Skeletal muscle tissue (tissue), 4 donors: ENCODE data around the gene SZRD1. TPM values are rescaled to one million over a fixed set of nuclear protein-coding genes. Genes with fewer than 3 reads are reported as not detected.
A peak's percentile ranks its signal among the peaks of the same experiment; 100 is the strongest.

ENCODE experiments used
- H3K27ac ChIP-seq: one replicate; pipeline ENCODE4 v1.7.0; 2013; ENCODE audit warnings: mild to moderate bottlenecking, low read depth, low read length, inconsistent platforms
- H3K27me3 ChIP-seq, 3 donors: one replicate each; pipeline ENCODE4 v1.7.0; 2013; ENCODE audit warnings: low read length in 3 of 3; ENCODE audit not compliant: control insufficient read depth in 3 of 3, insufficient read depth in 3 of 3
- H3K36me3 ChIP-seq, 3 donors: one replicate each; pipeline ENCODE4 v1.7.0; 2013; ENCODE audit warnings: low read length in 3 of 3; ENCODE audit not compliant: control insufficient read depth in 3 of 3, insufficient read depth in 3 of 3
- H3K4me1 ChIP-seq, 3 donors: one replicate each; pipeline ENCODE4 v1.7.0; 2013; ENCODE audit warnings: low read length in 3 of 3, mild to moderate bottlenecking in 3 of 3; ENCODE audit not compliant: control insufficient read depth in 3 of 3, insufficient read depth in 3 of 3
- H3K4me3 ChIP-seq, 3 donors: one replicate each; pipeline ENCODE4 v1.7.0; 2013; ENCODE audit warnings: low read length in 3 of 3
- H3K9ac ChIP-seq, 3 donors: one replicate each; pipeline ENCODE4 v1.7.0; 2013; ENCODE audit warnings: low read length in 3 of 3, mild to moderate bottlenecking in 3 of 3, moderate library complexity in 2 of 3, low read depth in 1 of 3
- H3K9me3 ChIP-seq, 3 donors: one replicate each; pipeline ENCODE4 v1.7.0; 2013; ENCODE audit warnings: low read length in 3 of 3; ENCODE audit not compliant: control insufficient read depth in 3 of 3
- total RNA-seq: library from RNA; depleted of rRNA; stranded (reverse); fragments of >200 nt; gene quantifications from one replicate; pipeline ENCODE4 v1.2.3, GENCODE V29; 2014
- donor health status: Osteomylitis.

The SZRD1 gene
- total RNA-seq, 1 donor from 2014 or later, result 13.0 TPM

DNA sequence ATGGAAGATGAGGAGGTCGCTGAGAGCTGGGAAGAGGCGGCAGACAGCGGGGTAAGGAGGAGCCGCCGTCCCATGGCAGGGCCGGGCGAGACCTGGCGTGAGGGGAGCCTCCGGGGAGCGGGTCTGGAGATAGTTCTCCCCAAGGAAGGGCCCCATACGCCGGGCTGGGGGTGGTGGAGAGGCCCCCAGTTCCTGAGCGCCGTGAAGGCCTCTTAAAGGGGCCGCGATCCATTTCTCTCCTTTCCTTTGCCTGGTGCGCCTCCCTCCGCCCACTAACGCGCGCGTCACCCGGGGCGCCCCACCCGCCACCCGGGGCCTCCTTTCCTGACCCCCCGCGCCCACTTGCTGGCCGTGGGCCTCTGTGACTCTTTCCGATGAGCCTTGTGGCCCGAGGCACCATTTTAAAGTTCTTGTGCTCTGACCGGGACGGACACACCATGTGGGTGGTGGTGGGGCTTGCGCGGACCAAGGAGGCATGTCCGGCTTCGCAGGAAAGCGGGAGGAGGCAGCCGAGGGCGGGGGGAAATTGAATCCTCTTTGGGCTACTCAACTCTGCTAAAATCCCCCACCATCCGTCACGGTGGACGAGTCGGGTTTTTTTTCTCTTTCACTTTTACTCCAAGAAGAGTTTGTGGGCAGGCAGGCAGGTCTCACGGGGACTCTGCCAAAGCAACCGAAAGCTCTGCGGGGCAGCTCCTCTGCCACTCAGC lies 371 bp downstream of the SZRD1 start:
- H3K4me1 ChIP-seq, result peaks cover 20 to 23% (median 20%) of the 10 kb centered on the region in 3 donors

DNA sequence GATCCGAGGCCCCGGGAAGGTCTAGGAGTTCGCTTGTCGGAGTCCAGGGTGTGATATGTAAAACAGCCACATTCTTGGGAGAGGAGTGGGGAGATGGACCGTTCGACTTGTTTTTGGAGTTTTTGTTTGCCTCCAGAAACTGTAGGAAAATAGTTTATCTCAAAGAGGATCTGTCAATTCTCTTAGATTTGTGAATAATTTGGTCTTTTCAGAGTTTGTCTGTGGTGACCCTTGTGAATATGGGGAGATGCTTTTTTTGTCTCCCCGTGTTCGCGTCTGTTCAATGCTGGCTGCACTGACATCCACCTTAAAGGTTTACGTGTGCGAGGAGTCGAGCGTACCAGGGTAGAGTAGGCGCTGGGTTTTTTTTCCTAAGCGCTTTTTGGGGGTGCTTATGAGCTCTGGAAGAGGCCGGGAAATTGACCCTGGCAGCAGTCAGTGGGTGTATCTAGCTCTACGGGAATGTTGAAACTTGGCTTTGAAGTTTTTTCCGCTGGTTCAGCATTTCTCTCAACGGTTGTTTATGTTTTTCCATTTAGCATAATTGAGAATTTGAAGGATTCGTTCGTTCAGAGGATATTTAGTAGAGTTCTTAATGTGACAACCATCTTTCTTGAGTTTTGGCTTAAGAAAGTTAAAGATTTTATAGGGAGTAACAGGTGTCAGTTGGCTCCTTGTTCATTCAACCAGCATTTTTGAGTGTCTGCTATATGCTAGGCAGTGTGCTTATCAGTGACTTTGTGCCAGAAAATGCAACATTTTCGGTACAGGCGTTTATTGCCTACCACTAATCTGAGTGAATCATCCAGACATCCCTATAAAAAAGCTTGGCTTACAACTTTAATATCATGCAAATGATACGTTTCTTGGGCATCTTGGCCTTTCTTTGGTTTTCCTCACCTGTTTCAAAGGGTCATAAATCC lies 1.2 kb downstream of the SZRD1 start:
- Histone ChIP-seq H3K27ac (peak overlapping the region; percentile 95), H3K27me3 (no peaks in the 10 kb centered on the region), H3K36me3 (no peaks in the 10 kb centered on the region), H3K9ac (peak overlapping the region; percentile 84 to 97 (median 94)), H3K4me3 (peak overlapping the region; percentile 84 to 92 (median 85)), H3K4me1 (peaks cover 26 to 29% (median 27%) of the 10 kb centered on the region in 3 donors), H3K9me3 (no peaks in the 10 kb centered on the region)

More for the DNA sequence above, 371 bp downstream of the SZRD1 start:
- Histone ChIP-seq H3K4me3 (peak overlapping the region; percentile 84 to 92 (median 85)), H3K27ac (peak overlapping the region; percentile 95), H3K9me3 (no peaks in the 10 kb centered on the region), H3K27me3 (no peaks in the 10 kb centered on the region), H3K36me3 (no peaks in the 10 kb centered on the region), H3K9ac (peak overlapping the region; percentile 84 to 97 (median 94))

DNA sequence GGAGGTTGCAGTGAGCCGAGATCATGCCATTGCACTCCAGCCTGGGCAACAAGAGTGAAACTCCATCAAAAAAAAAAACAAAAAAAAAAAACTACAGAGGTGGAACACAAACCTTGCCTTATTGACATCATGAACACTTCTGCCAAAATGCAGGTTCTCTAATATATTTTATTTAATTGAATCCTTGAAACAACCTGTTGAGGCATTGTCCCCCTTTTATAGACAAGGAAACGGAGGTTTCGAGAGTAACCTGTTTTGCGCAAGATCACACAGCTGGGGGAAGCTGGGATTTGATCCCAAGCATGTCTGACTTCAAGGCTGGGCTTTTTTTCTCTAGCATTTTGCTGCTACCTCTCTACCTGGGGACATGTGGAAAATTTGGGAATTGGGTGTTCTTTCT lies 2.8 kb downstream of the SZRD1 start:
- Histone ChIP-seq H3K4me1 (peaks cover 35 to 41% (median 39%) of the 10 kb centered on the region in 3 donors), H3K4me3 (no peak overlapping the region), H3K27ac (no peak overlapping the region)

DNA sequence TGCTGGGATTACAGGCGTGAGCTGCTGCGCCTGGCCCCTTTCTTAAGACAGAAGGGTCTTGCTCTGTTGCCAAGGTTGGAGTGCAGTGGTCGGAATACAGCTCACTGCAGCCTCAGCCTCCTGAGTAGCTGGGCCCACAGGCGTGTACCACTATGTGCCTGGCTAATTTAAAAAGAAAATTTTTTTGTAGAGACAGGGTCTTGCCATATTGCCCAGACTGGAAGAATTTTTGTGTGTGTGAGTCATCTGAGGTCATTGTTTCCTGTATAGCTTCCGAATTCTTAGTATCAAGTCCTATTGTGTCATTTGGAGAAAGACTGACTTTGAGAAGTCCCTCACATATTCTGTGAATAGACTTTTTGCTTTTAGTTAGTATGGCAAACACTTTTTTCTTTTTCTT lies 4.7 kb downstream of the SZRD1 start:
- Histone ChIP-seq H3K27ac (no peak overlapping the region), H3K9ac (no peak overlapping the region), H3K4me3 (no peak overlapping the region), H3K27me3 (no peaks in the 10 kb centered on the region), H3K4me1 (peaks cover 51 to 58% (median 54%) of the 10 kb centered on the region in 3 donors), H3K36me3 (no peaks in the 10 kb centered on the region), H3K9me3 (no peaks in the 10 kb centered on the region)

More for the DNA sequence above, 2.8 kb downstream of the SZRD1 start:
- no peaks in the 10 kb centered on the region for H3K9me3 ChIP-seq
- H3K27me3 ChIP-seq, result no peaks in the 10 kb centered on the region
- no peaks in the 10 kb centered on the region for H3K36me3 ChIP-seq
- H3K9ac ChIP-seq, result no peak overlapping the region

DNA sequence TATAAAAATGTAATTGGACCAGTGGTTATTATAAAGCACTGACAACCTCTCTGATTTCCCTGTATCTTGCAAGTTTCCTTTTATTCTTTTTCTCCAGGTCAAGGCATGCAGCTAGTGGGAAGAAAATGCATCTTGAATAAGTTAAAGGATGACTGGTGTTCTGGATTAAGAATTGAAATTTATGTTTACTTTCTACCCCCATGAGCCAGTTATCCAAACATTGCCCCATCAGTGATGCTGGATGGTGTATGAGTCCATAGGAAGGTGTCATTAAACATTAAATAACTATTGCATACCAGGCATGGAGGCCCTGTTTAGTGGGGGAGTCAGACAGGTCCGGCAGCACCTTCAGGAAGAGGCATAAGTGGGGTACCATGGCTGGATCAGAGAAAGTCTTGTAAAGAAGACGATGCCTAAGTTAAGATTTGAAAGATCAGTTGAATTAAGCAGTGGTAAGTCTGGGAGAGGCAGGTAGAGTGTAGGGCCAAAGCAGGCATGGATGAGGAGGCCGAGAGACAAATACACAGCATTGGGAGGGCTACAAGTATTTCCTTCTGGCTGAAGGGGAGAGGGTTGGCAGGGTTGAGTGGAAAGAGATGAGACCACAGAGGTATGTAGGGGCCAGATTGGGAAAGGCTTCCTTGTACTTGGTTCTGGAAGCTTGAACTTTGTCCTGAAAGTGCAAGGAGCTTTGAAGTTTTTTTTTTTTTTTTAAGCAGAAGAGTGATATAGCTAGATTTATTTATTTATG lies 5.7 kb downstream of the SZRD1 start:
- H3K9me3 ChIP-seq, result no peaks in the 10 kb centered on the region
- H3K9ac ChIP-seq, result peak overlapping the region in 1 of 3 donors; percentile 40
- H3K27me3 ChIP-seq, result no peaks in the 10 kb centered on the region
- no peak overlapping the region for H3K27ac ChIP-seq
- no peaks in the 10 kb centered on the region for H3K36me3 ChIP-seq
- H3K4me3 ChIP-seq, result peak overlapping the region in 1 of 3 donors; percentile 18
- peaks cover 61 to 68% (median 64%) of the 10 kb centered on the region in 3 donors for H3K4me1 ChIP-seq

DNA sequence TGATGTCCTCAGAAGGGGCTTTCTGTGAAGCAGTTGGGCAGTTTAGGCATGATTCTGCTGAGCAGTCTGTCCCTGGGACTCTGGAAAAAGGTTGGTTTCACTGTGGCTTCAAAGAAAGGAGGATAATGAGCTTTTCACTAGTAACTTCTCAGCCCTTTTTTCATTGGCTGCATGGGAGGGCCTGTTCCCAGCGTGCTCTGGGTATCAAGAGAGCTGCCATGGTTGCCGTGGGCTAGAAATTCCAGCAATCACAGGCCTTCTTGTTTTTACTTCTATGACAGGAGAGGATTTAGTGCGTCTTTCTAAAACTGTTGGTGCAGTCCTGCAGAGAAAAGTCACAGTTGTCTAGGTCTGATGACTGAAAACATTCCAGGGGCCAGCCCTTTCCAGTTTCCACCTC lies 7.2 kb downstream of the SZRD1 start:
- H3K4me1 ChIP-seq, result peaks cover 55 to 69% (median 58%) of the 10 kb centered on the region in 3 donors
- H3K27ac ChIP-seq, result peak overlapping the region; percentile 55

DNA sequence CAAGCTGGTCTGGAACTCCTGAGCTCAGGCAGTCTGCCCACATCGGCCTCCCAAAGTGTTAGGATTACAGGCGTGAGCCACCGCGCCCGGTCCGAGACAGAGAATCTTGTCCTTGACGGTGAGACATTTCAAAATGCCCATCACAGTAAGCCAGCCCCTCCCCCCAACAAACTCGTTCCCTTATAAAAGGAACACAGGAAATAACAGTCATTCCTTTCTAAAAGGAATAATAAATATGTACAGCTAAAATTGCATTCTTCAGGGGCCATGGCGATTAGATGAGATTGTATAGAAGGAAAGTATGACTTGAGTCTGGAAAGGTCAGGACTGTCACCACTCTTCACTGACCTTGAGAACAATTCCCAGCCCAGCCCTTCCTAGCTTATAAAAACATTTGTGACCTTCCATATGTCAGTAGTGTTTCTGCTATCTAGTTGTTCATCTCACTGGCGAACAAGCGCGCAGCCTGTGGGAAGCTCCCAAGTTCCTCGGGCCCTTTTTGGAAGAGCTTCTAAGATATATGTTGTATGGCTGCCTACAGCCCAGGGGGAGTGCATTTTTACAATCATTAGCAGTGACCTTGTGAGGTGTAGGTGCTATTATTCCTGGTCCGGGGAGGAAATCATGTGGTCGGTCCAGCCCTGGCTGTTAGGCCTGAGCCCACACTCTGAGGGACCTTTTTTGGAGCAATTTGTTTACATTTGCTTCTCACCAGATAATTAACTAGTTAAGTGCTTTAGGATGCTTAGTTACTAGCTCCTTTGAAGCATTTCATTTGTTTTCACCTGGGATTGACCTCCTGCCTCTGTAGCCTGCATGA lies 8.7 kb downstream of the SZRD1 start:
- Histone ChIP-seq H3K4me1 (peaks cover 50 to 65% (median 53%) of the 10 kb centered on the region in 3 donors), H3K27me3 (no peaks in the 10 kb centered on the region)

More for the DNA sequence above, 7.2 kb downstream of the SZRD1 start:
- H3K4me3 ChIP-seq, result no peak overlapping the region
- H3K9me3 ChIP-seq, result no peaks in the 10 kb centered on the region
- no peak overlapping the region for H3K9ac ChIP-seq
- H3K27me3 ChIP-seq, result no peaks in the 10 kb centered on the region
- H3K36me3 ChIP-seq, result peaks cover 0 to 4% (median 0%) of the 10 kb centered on the region in 3 donors

DNA sequence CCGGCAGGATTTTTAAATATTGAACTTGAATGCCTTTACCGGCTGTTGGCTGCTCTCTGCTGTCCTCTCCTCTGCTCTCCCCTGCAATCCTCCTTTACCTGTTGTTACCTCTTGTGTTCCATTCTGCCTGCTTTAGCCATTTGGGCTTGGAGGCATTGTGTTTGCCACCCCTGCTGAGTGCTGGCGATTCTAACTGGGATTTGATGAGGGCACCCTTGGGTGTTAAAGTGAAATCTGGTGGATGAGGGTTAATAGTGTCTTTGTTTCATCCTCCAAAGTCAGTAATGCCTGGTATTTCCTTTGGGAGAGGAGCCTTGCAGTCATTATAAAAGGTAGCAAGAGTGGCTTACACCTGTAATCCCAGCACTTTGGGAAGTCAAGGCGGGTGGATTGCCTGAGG lies 9.9 kb downstream of the SZRD1 start:
- peak overlapping the region in 1 of 3 donors; percentile 12 for H3K9ac ChIP-seq
- H3K4me3 ChIP-seq, result no peak overlapping the region
- H3K27ac ChIP-seq, result peak overlapping the region; percentile 30
- peaks cover 50 to 60% (median 53%) of the 10 kb centered on the region in 3 donors for H3K4me1 ChIP-seq
- no peaks in the 10 kb centered on the region for H3K9me3 ChIP-seq
- peaks cover 0 to 4% (median 0%) of the 10 kb centered on the region in 3 donors for H3K36me3 ChIP-seq
- H3K27me3 ChIP-seq, result no peaks in the 10 kb centered on the region

More for the DNA sequence above, 8.7 kb downstream of the SZRD1 start:
- Histone ChIP-seq H3K9me3 (no peaks in the 10 kb centered on the region), H3K27ac (peak overlapping the region; percentile 60), H3K4me3 (peak overlapping the region in 2 of 3 donors; percentile 14 to 60), H3K9ac (peak overlapping the region in 1 of 3 donors; percentile 58), H3K36me3 (peaks cover 0 to 4% (median 0%) of the 10 kb centered on the region in 3 donors)

DNA sequence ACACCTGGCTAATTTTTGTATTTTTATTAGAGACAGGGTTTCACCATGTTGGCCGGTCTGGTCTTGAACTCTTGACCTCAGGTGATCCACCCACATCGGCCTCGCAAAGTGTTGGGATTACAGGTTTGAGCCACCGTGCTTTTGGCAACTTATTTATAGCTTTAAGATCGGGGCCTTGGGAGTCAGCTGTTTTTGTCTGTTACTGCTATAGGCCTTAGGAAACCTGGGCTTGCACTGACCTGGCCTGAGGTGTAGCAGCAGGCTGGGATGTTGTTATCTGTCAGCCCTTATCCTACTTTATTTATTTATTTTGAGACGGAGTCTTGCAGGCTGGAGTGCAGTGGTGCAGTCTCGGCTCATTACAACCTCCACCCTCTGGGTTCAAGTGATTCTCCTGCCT lies 11.4 kb downstream of the SZRD1 start:
- Histone ChIP-seq H3K27ac (no peak overlapping the region), H3K4me1 (peaks cover 40 to 51% (median 45%) of the 10 kb centered on the region in 3 donors), H3K36me3 (peaks cover 0 to 4% (median 0%) of the 10 kb centered on the region in 3 donors), H3K9me3 (no peaks in the 10 kb centered on the region), H3K4me3 (no peak overlapping the region), H3K27me3 (no peaks in the 10 kb centered on the region), H3K9ac (peak overlapping the region in 1 of 3 donors; percentile 16)
